Esophagus muscularis mucosa (tissue), 4 donors: ENCODE measurements around the gene SHD.

Experiments
- CTCF ChIP-seq, 3 experiments: fragments of 200-600 bp in 2 of 3; fragments of 450-650 bp in 1 of 3; sonication (generic) in 2 of 3; IDR thresholded peaks; one replicate each; pipeline ENCODE4 v1.5.1; 2017 to 2019; ENCODE audit warnings: antibody characterized with exemption in 3 of 3, mild to moderate bottlenecking in 2 of 3, moderate library complexity in 1 of 3
- EP300 ChIP-seq: sonication (generic); formaldehyde crosslinking; IDR thresholded peaks from one replicate; pipeline ENCODE4 v1.6.1; 2017; ENCODE audit warnings: antibody characterized with exemption
- POLR2A ChIP-seq: fragments of 450-650 bp; IDR thresholded peaks from one replicate; pipeline ENCODE4 v1.6.1; 2017; ENCODE audit warnings: antibody characterized with exemption, moderate library complexity, mild to moderate bottlenecking, low read depth
- POLR2AphosphoS5 ChIP-seq, 2 donors: sonication (generic); formaldehyde crosslinking; IDR thresholded peaks; one replicate each; pipeline ENCODE4 v1.6.1; 2017; ENCODE audit warnings: antibody characterized with exemption in 2 of 2

GRCh38 chr19:4284176-4284958 is 5.3 kb downstream of the SHD start:
- TF ChIP-seq POLR2A = no peak
- no peak for TF ChIP-seq CTCF (IDR thresholded peaks at IDR 0.05)
- no peak for TF ChIP-seq EP300
- no peak for TF ChIP-seq POLR2AphosphoS5 (IDR thresholded peaks at IDR 0.05)
